Brain microvascular endothelial cell (primary cell): ENCODE data around the gene MAP3K5.
A peak's percentile ranks its signal among the peaks of the same experiment; 100 is the strongest.

ENCODE experiments used
- DNase-seq: peaks from one replicate; pipeline ENCODE4 v3.0.0-alpha.2; 2020
- H3K27ac ChIP-seq: fragments of 250-450 bp; sonication (Bioruptor Pico); 2 replicates; pipeline ENCODE4 v1.5.1; 2020; ENCODE audit warnings: mild to moderate bottlenecking, moderate library complexity
- H3K27me3 ChIP-seq: fragments of 250-450 bp; sonication (Bioruptor Pico); replicated peaks from 2 replicates; pipeline ENCODE4 v1.5.1; 2020; ENCODE audit warnings: mild to moderate bottlenecking
- H3K36me3 ChIP-seq: fragments of 250-450 bp; sonication (Bioruptor Pico); replicated peaks from 2 replicates; pipeline ENCODE4 v1.5.1; 2020; ENCODE audit warnings: mild to moderate bottlenecking
- H3K4me3 ChIP-seq: 2 replicates; pipeline ENCODE4 v1.5.1; 2011; ENCODE audit warnings: low read depth, mild to moderate bottlenecking, control low read depth, low read length, moderate library complexity
- CTCF ChIP-seq: IDR thresholded peaks from 2 replicates; pipeline ENCODE4 v1.5.1; 2011; ENCODE audit warnings: low read depth, mild to moderate bottlenecking, moderate library complexity, low read length, control low read depth, inconsistent platforms; ENCODE audit errors: missing control alignments
- in situ Hi-C: cut with HindIII; loops from 2 replicates; pipeline ENCODE4 v1.10.0; 2017; ENCODE audit warnings: low sequenced_read_pairs, low pct_ligation_motif_present

Gene MAP3K5

GRCh38 chr6:136673571-136673970 is 118.7 kb downstream of the MAP3K5 start:
- in situ Hi-C loops = no loop called here
- no peaks in the 10 kb centered on the region for H3K27me3 ChIP-seq
- H3K27ac ChIP-seq = no peak overlapping the region
- no peak overlapping the region for H3K4me3 ChIP-seq
- no peak for DNase-seq
- TF ChIP-seq CTCF = no peak
- H3K36me3 ChIP-seq = no peaks in the 10 kb centered on the region

- no peak for DNase-seq
- Histone ChIP-seq H3K4me3 (no peak overlapping the region), H3K36me3 (no peaks in the 10 kb centered on the region), H3K27ac (no peak overlapping the region), H3K27me3 (no peaks in the 10 kb centered on the region)
- no peak for TF ChIP-seq CTCF
- in situ Hi-C loops = no loop called here
Observed at GRCh38 chr6:136672144-136672543, 120.1 kb downstream of the MAP3K5 start.

GRCh38 chr6:136669299-136669699 is 123.0 kb downstream of the MAP3K5 start:
- peak; percentile 88 for DNase-seq
- in situ Hi-C loops = no loop called here
- no peaks in the 10 kb centered on the region for H3K36me3 ChIP-seq
- TF ChIP-seq CTCF = no peak
- H3K4me3 ChIP-seq = no peak overlapping the region
- H3K27me3 ChIP-seq = no peaks in the 10 kb centered on the region
- peak overlapping the region; percentile 84 for H3K27ac ChIP-seq

- TF ChIP-seq CTCF = no peak
- Histone ChIP-seq H3K4me3 (no peak overlapping the region), H3K36me3 (no peaks in the 10 kb centered on the region), H3K27ac (peak overlapping the region; percentile 84), H3K27me3 (no peaks in the 10 kb centered on the region)
- DNase-seq = peak; percentile 52
- in situ Hi-C loops = no loop called here
Observed at GRCh38 chr6:136668571-136668970, 123.7 kb downstream of the MAP3K5 start.

- TF ChIP-seq CTCF = no peak
- in situ Hi-C loops = no loop called here
- DNase-seq = no peak
- Histone ChIP-seq H3K27me3 (no peaks in the 10 kb centered on the region), H3K27ac (no peak overlapping the region), H3K36me3 (no peaks in the 10 kb centered on the region), H3K4me3 (no peak overlapping the region)
Observed at GRCh38 chr6:136666041-136666440, 126.2 kb downstream of the MAP3K5 start.
